Smooth muscle cell (in vitro differentiated cells): ENCODE measurements around the gene AKT1S1. TPM values are rescaled to one million over a fixed set of nuclear protein-coding genes. Genes with fewer than 3 reads are reported as not detected.
A peak's percentile ranks its signal among the peaks of the same experiment; 100 is the strongest.

Experiments
- DNase-seq: peaks from one replicate; lab custom pipeline; 2025; ENCODE audit not compliant: unreplicated experiment; lab: John Stamatoyannopoulos, UW
- H2AFZ ChIP-seq: fragments of 200-600 bp; sonication (generic); 2 replicates; pipeline ENCODE4 v1.6.0; 2016; ENCODE audit warnings: antibody characterized with exemption, low read depth, mild to moderate bottlenecking
- H3F3A ChIP-seq: fragments of 200-600 bp; sonication (generic); 2 replicates; pipeline ENCODE4 v1.6.0; 2017; ENCODE audit warnings: antibody characterized with exemption, low read depth
- H3K27ac ChIP-seq: fragments of 200-600 bp; sonication (generic); 2 replicates; pipeline ENCODE4 v1.5.1; 2016; ENCODE audit warnings: low read depth, mild to moderate bottlenecking
- H3K27me3 ChIP-seq: fragments of 200-600 bp; sonication (generic); 2 replicates; pipeline ENCODE4 v1.6.1; 2016; ENCODE audit warnings: low read depth, mild to moderate bottlenecking
- H3K36me3 ChIP-seq: fragments of 200-600 bp; sonication (generic); 2 replicates; pipeline ENCODE4 v1.5.1; 2016; ENCODE audit warnings: low read depth
- H3K4me1 ChIP-seq: fragments of 200-600 bp; sonication (generic); 2 replicates; pipeline ENCODE4 v1.5.1; 2016; ENCODE audit warnings: low read depth
- H3K4me2 ChIP-seq: fragments of 200-600 bp; sonication (generic); 2 replicates; pipeline ENCODE4 v1.6.0; 2016; ENCODE audit warnings: mild to moderate bottlenecking
- H3K4me3 ChIP-seq: fragments of 200-600 bp; sonication (generic); 2 replicates; pipeline ENCODE4 v1.5.1; 2016; ENCODE audit warnings: mild to moderate bottlenecking
- H3K79me2 ChIP-seq: fragments of 200-600 bp; sonication (generic); 2 replicates; pipeline ENCODE4 v1.6.0; 2016; ENCODE audit warnings: low read depth, mild to moderate bottlenecking
- H3K9ac ChIP-seq: fragments of 200-600 bp; sonication (generic); 2 replicates; pipeline ENCODE4 v1.6.0; 2016; ENCODE audit warnings: low read depth
- H3K9me3 ChIP-seq: fragments of 200-600 bp; sonication (generic); replicated peaks from 2 replicates; pipeline ENCODE4 v1.5.1; 2016; ENCODE audit warnings: low read depth
- H4K20me1 ChIP-seq: fragments of 200-600 bp; sonication (generic); 2 replicates; pipeline ENCODE4 v1.6.0; 2016; ENCODE audit warnings: low read depth
- CTCF ChIP-seq: fragments of 200-600 bp; sonication (generic); IDR thresholded peaks from 2 replicates; pipeline ENCODE4 v1.5.1; 2017; ENCODE audit warnings: borderline replicate concordance, mild to moderate bottlenecking, antibody characterized with exemption; ENCODE audit not compliant: insufficient read depth, poor library complexity, severe bottlenecking
- WGBS: methylation state at CpG from one replicate; pipeline ENCODE4 v1.1.7; 2016; ENCODE audit warnings: low lambda C conversion rate; 5-methylcytosine and 5-hydroxymethylcytosine counted together
- polyA plus RNA-seq: library from polyadenylated mRNA; unstranded; fragments of >200 nt; fragmentation: Nextera tagmentation; extraction: Ambion mirVana; gene quantifications from 2 replicates; pipeline ENCODE4 v1.2.1, GENCODE V29; 2016
- total RNA-seq: library from RNA; depleted of rRNA; stranded (reverse); fragments of >200 nt; gene quantifications from 2 replicates; pipeline ENCODE4 v1.2.3, GENCODE V29; 2014

The AKT1S1 gene
- total and polyA plus RNA-seq, 2 experiments from 2014 or later, result 15.8 to 72.2 TPM

- TF ChIP-seq CTCF, result no peak
- no peaks in the 10 kb centered on the region for H3K27me3 ChIP-seq
Measured at GRCh38 chr19:49924004-49924880, 47.1 kb upstream of the AKT1S1 start.

GRCh38 chr19:49923055-49924003, 46.2 kb upstream of the AKT1S1 start:
- Histone ChIP-seq H3K36me3 (no peaks in the 10 kb centered on the region), H3K27me3 (no peaks in the 10 kb centered on the region), H3K4me3 (no peak overlapping the region), H3K27ac (no peak overlapping the region), H3K9me3 (no peaks in the 10 kb centered on the region), H3K9ac (no peak overlapping the region), H3F3A (no peaks in the 10 kb centered on the region), H3K4me2 (no peak overlapping the region), H2AFZ (no peak overlapping the region), H3K4me1 (peaks cover 3% of the 10 kb centered on the region), H4K20me1 (peaks cover 88% of the 10 kb centered on the region), H3K79me2 (peaks cover 70% of the 10 kb centered on the region)
- 98% methylated on average over 29 of the region's 31 CpGs for WGBS
- TF ChIP-seq CTCF, result no peak
- DNase-seq, result no peak

More at GRCh38 chr19:49924004-49924880, 47.1 kb upstream of the AKT1S1 start:
- no peak overlapping the region for H2AFZ ChIP-seq
- no peak overlapping the region for H3K4me2 ChIP-seq
- H3K4me3 ChIP-seq, result no peak overlapping the region
- H3K36me3 ChIP-seq, result no peaks in the 10 kb centered on the region
- no peak overlapping the region for H3K27ac ChIP-seq
- H3F3A ChIP-seq, result peaks cover 4% of the 10 kb centered on the region
- no peak for DNase-seq
- peaks cover 66% of the 10 kb centered on the region for H3K79me2 ChIP-seq
- H3K9me3 ChIP-seq, result no peaks in the 10 kb centered on the region
- H3K4me1 ChIP-seq, result peaks cover 3% of the 10 kb centered on the region
- WGBS, result 94% methylated on average over 25 of the region's 25 CpGs
- no peak overlapping the region for H3K9ac ChIP-seq
- H4K20me1 ChIP-seq, result peaks cover 80% of the 10 kb centered on the region

GRCh38 chr19:49921871-49922795, 45.0 kb upstream of the AKT1S1 start:
- 70% methylated on average over 22 of the region's 22 CpGs for WGBS
- no peak overlapping the region for H3K4me3 ChIP-seq
- no peaks in the 10 kb centered on the region for H3K36me3 ChIP-seq
- no peaks in the 10 kb centered on the region for H3F3A ChIP-seq
- H3K27me3 ChIP-seq, result no peaks in the 10 kb centered on the region
- peak overlapping the region; percentile 25 for H3K27ac ChIP-seq
- no peak for TF ChIP-seq CTCF
- no peaks in the 10 kb centered on the region for H3K4me1 ChIP-seq
- H3K9ac ChIP-seq, result no peak overlapping the region
- no peak overlapping the region for H3K4me2 ChIP-seq
- H3K79me2 ChIP-seq, result peaks cover 60% of the 10 kb centered on the region
- no peak overlapping the region for H2AFZ ChIP-seq
- no peak for DNase-seq
- H3K9me3 ChIP-seq, result no peaks in the 10 kb centered on the region
- peaks cover 87% of the 10 kb centered on the region for H4K20me1 ChIP-seq
